Neural cell (in vitro differentiated cells): Measurements from ENCODE around the gene HLA-E. TPM values are rescaled to one million over a fixed set of nuclear protein-coding genes. Genes with fewer than 3 reads are reported as not detected.
"Not testable (repeated sequence)": the region's sequence is repeated elsewhere in the genome, so short reads cannot be mapped to it uniquely, and the experiment has no call there.

Experiments
- H2AFZ ChIP-seq: fragments of 200-600, 300-800 bp; sonication (generic), shearing (Covaris generic); 2 replicates; pipeline ENCODE4 v1.6.0; 2014; ENCODE audit warnings: low read depth, mild to moderate bottlenecking, antibody characterized with exemption, low read length, moderate library complexity
- H3F3A ChIP-seq: fragments of 200-600 bp; shearing (Covaris generic); 2 replicates; pipeline ENCODE4 v1.6.1; 2016; ENCODE audit warnings: mild to moderate bottlenecking, moderate library complexity, mixed read lengths, antibody characterized with exemption, low read length; ENCODE audit not compliant: insufficient read depth, poor library complexity, severe bottlenecking
- H3K27ac ChIP-seq: fragments of 200-600, 300-800 bp; sonication (generic), shearing (Covaris generic); 2 replicates; pipeline ENCODE4 v1.5.1; 2014; ENCODE audit warnings: mild to moderate bottlenecking, low read length, moderate library complexity
- H3K27me3 ChIP-seq: fragments of 300-800, 200-600 bp; sonication (generic), shearing (Covaris generic); 2 replicates; pipeline ENCODE4 v1.6.0; 2014; ENCODE audit warnings: mild to moderate bottlenecking, low read depth, low read length, moderate library complexity; ENCODE audit not compliant: insufficient read depth
- H3K36me3 ChIP-seq: fragments of 300-800, 200-600 bp; sonication (generic), shearing (Covaris generic); 2 replicates; pipeline ENCODE4 v1.5.1; 2014; ENCODE audit warnings: mild to moderate bottlenecking, antibody characterized with exemption, low read length, moderate library complexity; ENCODE audit not compliant: insufficient read depth
- H3K4me2 ChIP-seq: fragments of 300-800, 200-600 bp; sonication (generic), shearing (Covaris generic); 2 replicates; pipeline ENCODE4 v1.6.0; 2014; ENCODE audit warnings: mild to moderate bottlenecking, low read length
- H3K4me3 ChIP-seq: fragments of 300-800, 200-600 bp; sonication (generic), shearing (Covaris generic); 2 replicates; pipeline ENCODE4 v1.5.1; 2014; ENCODE audit warnings: mild to moderate bottlenecking, low read length, moderate library complexity
- H3K79me2 ChIP-seq: fragments of 200-600 bp; shearing (Covaris generic); replicated peaks from 2 replicates; pipeline ENCODE4 v1.6.0; 2014; ENCODE audit warnings: mild to moderate bottlenecking, low read length, moderate library complexity; ENCODE audit not compliant: insufficient read depth
- H3K9ac ChIP-seq: fragments of 300-800, 200-600 bp; sonication (generic), shearing (Covaris generic); 2 replicates; pipeline ENCODE4 v1.6.1; 2016; ENCODE audit warnings: mild to moderate bottlenecking, low read length, mixed read lengths
- H3K9me2 ChIP-seq: fragments of 200-600 bp; shearing (Covaris generic); 2 replicates; pipeline ENCODE4 v1.6.1; 2016; ENCODE audit warnings: mild to moderate bottlenecking, low read length, mixed read lengths; ENCODE audit not compliant: insufficient read depth
- H3K9me3 ChIP-seq: fragments of 200-600, 300-800 bp; sonication (generic), shearing (Covaris generic); 2 replicates; pipeline ENCODE4 v1.6.1; 2016; ENCODE audit warnings: mild to moderate bottlenecking, mixed run types, low read length, moderate library complexity, mixed read lengths
- H4K20me1 ChIP-seq: fragments of 200-600 bp; shearing (Covaris generic); 2 replicates; pipeline ENCODE4 v1.6.1; 2016; ENCODE audit warnings: mild to moderate bottlenecking, mixed run types; ENCODE audit not compliant: insufficient read depth
- EP300 ChIP-seq: fragments of 450-650 bp; conservative IDR thresholded peaks from 2 replicates; pipeline ENCODE4 v1.6.1; 2014; ENCODE audit warnings: antibody characterized with exemption, mild to moderate bottlenecking, moderate library complexity; ENCODE audit not compliant: poor library complexity, severe bottlenecking
- EZH2 ChIP-seq: fragments of 200-600, 300-800 bp; shearing (Covaris generic), sonication (generic); IDR thresholded peaks from 2 replicates; pipeline ENCODE4 v1.6.1; 2014; ENCODE audit warnings: antibody characterized with exemption, low read length, borderline replicate concordance, mild to moderate bottlenecking; ENCODE audit not compliant: insufficient read depth, poor library complexity, severe bottlenecking
- MXI1 ChIP-seq: fragments of 450-650 bp; conservative IDR thresholded peaks from 2 replicates; pipeline ENCODE4 v1.6.1; 2014; ENCODE audit warnings: antibody characterized with exemption, mild to moderate bottlenecking; ENCODE audit not compliant: poor library complexity, severe bottlenecking
- POLR2AphosphoS5 ChIP-seq: IDR thresholded peaks from 2 replicates; pipeline ENCODE4 v1.6.1; 2012
- RAD21 ChIP-seq: fragments of 450-650 bp; conservative IDR thresholded peaks from 2 replicates; pipeline ENCODE4 v1.6.1; 2014; ENCODE audit warnings: antibody characterized with exemption, mild to moderate bottlenecking, moderate library complexity
- REST ChIP-seq: IDR thresholded peaks from 2 replicates; pipeline ENCODE4 v1.6.1; 2012; ENCODE audit warnings: borderline replicate concordance
- SMC3 ChIP-seq: fragments of 450-650 bp; conservative IDR thresholded peaks from 2 replicates; pipeline ENCODE4 v1.6.1; 2014; ENCODE audit warnings: antibody characterized with exemption, mild to moderate bottlenecking, moderate library complexity; ENCODE audit not compliant: poor library complexity
- TAF1 ChIP-seq: IDR thresholded peaks from 2 replicates; pipeline ENCODE4 v1.6.1; 2012; ENCODE audit warnings: low read depth
- polyA plus RNA-seq: library from polyadenylated mRNA; depleted of rRNA; stranded (reverse); fragments of >200 nt; gene quantifications from 2 replicates; pipeline ENCODE4 v1.2.3, GENCODE V29; 2014
- TF ChIP-seq, protein P1 (sequence below): fragments of 450-650 bp; IDR thresholded peaks from 2 replicates; pipeline ENCODE4 v1.5.1; 2014; ENCODE audit warnings: antibody characterized with exemption, mild to moderate bottlenecking, moderate library complexity; ENCODE audit not compliant: poor library complexity, severe bottlenecking

Gene HLA-E
- polyA plus RNA-seq, 1 donor from 2014 or later: 0.51 TPM

- Histone ChIP-seq H3K79me2 (no peaks in the 10 kb centered on the region), H3K9ac (no peak overlapping the region), H3K9me3 (no peaks in the 10 kb centered on the region), H3F3A (no peaks in the 10 kb centered on the region), H3K27ac (no peak overlapping the region), H3K9me2 (no peaks in the 10 kb centered on the region), H3K36me3 (no peaks in the 10 kb centered on the region), H3K27me3 (peaks cover 14% of the 10 kb centered on the region), H3K4me2 (no peak overlapping the region), H2AFZ (no peak overlapping the region), H3K4me3 (no peak overlapping the region), H4K20me1 (no peaks in the 10 kb centered on the region)
- no peak for TF ChIP-seq POLR2AphosphoS5
- no peak for TF ChIP-seq SMC3
- TF ChIP-seq, protein P1, sequence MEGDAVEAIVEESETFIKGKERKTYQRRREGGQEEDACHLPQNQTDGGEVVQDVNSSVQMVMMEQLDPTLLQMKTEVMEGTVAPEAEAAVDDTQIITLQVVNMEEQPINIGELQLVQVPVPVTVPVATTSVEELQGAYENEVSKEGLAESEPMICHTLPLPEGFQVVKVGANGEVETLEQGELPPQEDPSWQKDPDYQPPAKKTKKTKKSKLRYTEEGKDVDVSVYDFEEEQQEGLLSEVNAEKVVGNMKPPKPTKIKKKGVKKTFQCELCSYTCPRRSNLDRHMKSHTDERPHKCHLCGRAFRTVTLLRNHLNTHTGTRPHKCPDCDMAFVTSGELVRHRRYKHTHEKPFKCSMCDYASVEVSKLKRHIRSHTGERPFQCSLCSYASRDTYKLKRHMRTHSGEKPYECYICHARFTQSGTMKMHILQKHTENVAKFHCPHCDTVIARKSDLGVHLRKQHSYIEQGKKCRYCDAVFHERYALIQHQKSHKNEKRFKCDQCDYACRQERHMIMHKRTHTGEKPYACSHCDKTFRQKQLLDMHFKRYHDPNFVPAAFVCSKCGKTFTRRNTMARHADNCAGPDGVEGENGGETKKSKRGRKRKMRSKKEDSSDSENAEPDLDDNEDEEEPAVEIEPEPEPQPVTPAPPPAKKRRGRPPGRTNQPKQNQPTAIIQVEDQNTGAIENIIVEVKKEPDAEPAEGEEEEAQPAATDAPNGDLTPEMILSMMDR: no peak
- TF ChIP-seq EZH2: no peak
- no peak for TF ChIP-seq TAF1
- no peak for TF ChIP-seq RAD21
- no peak for TF ChIP-seq REST
- no peak for TF ChIP-seq MXI1
- no peak for TF ChIP-seq EP300
These were observed 1.4 kb upstream of the HLA-E start for GRCh38 chr6:30487926-30488325.

- H3K9ac ChIP-seq, H3K27me3 ChIP-seq, H4K20me1 ChIP-seq, H2AFZ ChIP-seq, H3K4me2 ChIP-seq, H3K9me2 ChIP-seq, H3K4me3 ChIP-seq, H3K9me3 ChIP-seq, H3F3A ChIP-seq, H3K27ac ChIP-seq, H3K79me2 ChIP-seq, H3K36me3 ChIP-seq: not testable (repeated sequence)
These were observed 620 bp upstream of the HLA-E start for GRCh38 chr6:30488697-30489080.
